H1 (cell line): ENCODE measurements around the gene CD226. TPM values are rescaled to one million over a fixed set of nuclear protein-coding genes. Genes with fewer than 3 reads are reported as not detected.

Experiments used
- CTCF ChIA-PET: fragments of 300-600 bp; sonication (Branson Sonifier 250); formaldehyde crosslinking; loops from one replicate; lab custom pipeline; 2021; ENCODE audit not compliant: partially characterized antibody; lab: Charles Lee
- POLR2A ChIA-PET: fragments of 300-600 bp; sonication (Branson Sonifier 250); formaldehyde crosslinking; loops from one replicate; lab custom pipeline; 2021; ENCODE audit warnings: inconsistent platforms; ENCODE audit not compliant: partially characterized antibody; lab: Charles Lee
- DNase-seq, 2 experiments: peaks; one replicate each; pipeline versions ENCODE4 v3.0.0 to v3.0.0-alpha.2; 2010 to 2022; ENCODE audit warnings: low spot score in 2 of 2, low read depth in 1 of 2, mixed read lengths in 1 of 2
- FAIRE-seq: peaks from 2 replicates; lab custom pipeline; 2011; peaks lifted over from hg19 to GRCh38; lab: Jason Lieb, UNC
- H2AFZ ChIP-seq: 2 replicates; pipeline ENCODE4 v1.8.1; 2012; ENCODE audit warnings: low read length, inconsistent platforms
- H2AK5ac ChIP-seq: 2 replicates; pipeline ENCODE4 v1.6.1; 2013; ENCODE audit warnings: low read depth, low read length
- H2BK120ac ChIP-seq: replicated peaks from 2 replicates; pipeline ENCODE3; 2013; ENCODE audit warnings: low read depth, low read length, inconsistent platforms
- H2BK12ac ChIP-seq: 2 replicates; pipeline ENCODE4 v1.6.1; 2013; ENCODE audit warnings: low read depth, low read length
- H2BK15ac ChIP-seq: 2 replicates; pipeline ENCODE4 v1.6.1; 2013; ENCODE audit warnings: low read length
- H2BK20ac ChIP-seq: 2 replicates; pipeline ENCODE4 v1.6.1; 2013; ENCODE audit warnings: low read length
- H2BK5ac ChIP-seq: 2 replicates; pipeline ENCODE4 v1.6.1; 2013; ENCODE audit warnings: low read depth, low read length
- H3K14ac ChIP-seq: 2 replicates; pipeline ENCODE4 v1.6.1; 2013; ENCODE audit warnings: inconsistent platforms; ENCODE audit not compliant: insufficient read length
- H3K18ac ChIP-seq: 2 replicates; pipeline ENCODE4 v1.6.1; 2013; ENCODE audit warnings: low read length; ENCODE audit errors: extremely low read depth
- H3K23ac ChIP-seq: 2 replicates; pipeline ENCODE4 v1.6.1; 2013; ENCODE audit warnings: inconsistent platforms; ENCODE audit not compliant: insufficient read length
- H3K23me2 ChIP-seq: 2 replicates; pipeline ENCODE4 v1.6.1; 2013; ENCODE audit warnings: low read depth, low read length
- H3K27ac ChIP-seq: 2 replicates; pipeline ENCODE4 v1.6.1; 2011; ENCODE audit warnings: low read depth, low read length, inconsistent platforms
- H3K27me3 ChIP-seq, 4 experiments: replicated peaks in 1 of 4; 1 replicate in 1 of 4; 2 replicates in 3 of 4; pipeline versions ENCODE4 v1.6.1 to v1.8.1; 2011 to 2013; ENCODE audit warnings: low read length in 3 of 4, mild to moderate bottlenecking in 3 of 4, inconsistent platforms in 2 of 4, mixed read lengths in 2 of 4, moderate library complexity in 1 of 4; ENCODE audit not compliant: control insufficient read depth in 3 of 4, insufficient read depth in 3 of 4; ENCODE audit errors: extremely low read depth in 1 of 4
- H3K36me3 ChIP-seq, 4 experiments: 2 replicates each; pipeline versions ENCODE4 v1.6.1 to v1.8.1; 2011 to 2013; ENCODE audit warnings: mild to moderate bottlenecking in 4 of 4, low read length in 3 of 4, moderate library complexity in 2 of 4, control low read depth in 1 of 4, inconsistent platforms in 1 of 4; ENCODE audit not compliant: insufficient read depth in 4 of 4, control insufficient read depth in 2 of 4
- H3K4ac ChIP-seq: replicated peaks from 2 replicates; pipeline ENCODE3; 2013; ENCODE audit warnings: low read length, low read depth, mixed read lengths, inconsistent platforms; ENCODE audit not compliant: insufficient read length
- H3K4me1 ChIP-seq, 4 experiments: replicated peaks in 1 of 4; 1 replicate in 1 of 4; 2 replicates in 3 of 4; pipeline versions ENCODE4 v1.6.1 to v1.8.1; 2011 to 2013; ENCODE audit warnings: low read length in 3 of 4, inconsistent platforms in 2 of 4, mixed read lengths in 1 of 4; ENCODE audit not compliant: insufficient read depth in 4 of 4, control insufficient read depth in 3 of 4
- H3K4me2 ChIP-seq, 2 experiments: 2 replicates each; pipeline versions ENCODE4 v1.6.1 to v1.8.1; 2011 to 2013; ENCODE audit warnings: low read depth in 2 of 2, low read length in 2 of 2, control low read depth in 1 of 2, inconsistent platforms in 1 of 2, mild to moderate bottlenecking in 1 of 2; ENCODE audit not compliant: insufficient read depth in 1 of 2
- H3K4me3 ChIP-seq, 4 experiments: fragments of 200-600, 300-600 bp in 1 of 4; sonication (generic), shearing (Covaris generic), sonication (Bioruptor Twin) in 1 of 4; 2 replicates each; pipeline versions ENCODE4 v1.5.1 to v1.8.1; 2011 to 2016; ENCODE audit warnings: low read length in 4 of 4, low read depth in 3 of 4, control low read depth in 2 of 4, inconsistent platforms in 2 of 4, mild to moderate bottlenecking in 2 of 4, mixed read lengths in 1 of 4, moderate library complexity in 1 of 4; ENCODE audit not compliant: insufficient read depth in 2 of 4; ENCODE audit errors: extremely low read depth in 1 of 4
- H3K56ac ChIP-seq: replicated peaks from 2 replicates; pipeline ENCODE3; 2013; ENCODE audit warnings: low read depth, mild to moderate bottlenecking, mixed read lengths, low read length, inconsistent platforms; ENCODE audit not compliant: insufficient read length
- H3K79me1 ChIP-seq: 2 replicates; pipeline ENCODE4 v1.6.1; 2013; ENCODE audit warnings: low read depth, low read length, control low read depth
- H3K79me2 ChIP-seq, 2 experiments: 2 replicates each; pipeline versions ENCODE4 v1.6.1 to v1.8.1; 2012 to 2013; ENCODE audit warnings: low read length in 2 of 2, mild to moderate bottlenecking in 2 of 2, inconsistent platforms in 1 of 2; ENCODE audit not compliant: insufficient read depth in 2 of 2, control insufficient read depth in 1 of 2
- H3K9ac ChIP-seq, 4 experiments: replicated peaks in 1 of 4; 1 replicate in 1 of 4; 2 replicates in 3 of 4; pipeline versions ENCODE4 v1.6.1 to v1.8.1; 2011 to 2013; ENCODE audit warnings: low read depth in 3 of 4, low read length in 3 of 4, control low read depth in 2 of 4, mild to moderate bottlenecking in 2 of 4, moderate library complexity in 2 of 4, inconsistent platforms in 1 of 4; ENCODE audit errors: extremely low read depth in 1 of 4
- H3K9me3 ChIP-seq, 2 experiments: 2 replicates each; pipeline versions ENCODE4 v1.6.1 to v1.8.1; 2012 to 2013; ENCODE audit warnings: mild to moderate bottlenecking in 2 of 2, moderate library complexity in 2 of 2, control low read depth in 1 of 2, inconsistent platforms in 1 of 2, low read depth in 1 of 2, low read length in 1 of 2, mixed read lengths in 1 of 2; ENCODE audit not compliant: insufficient read depth in 2 of 2
- H4K20me1 ChIP-seq, 2 experiments: replicated peaks in 1 of 2; 2 replicates each; pipeline versions ENCODE3 to v1.8.1; 2011 to 2013; ENCODE audit warnings: inconsistent platforms in 2 of 2, low read length in 2 of 2, mild to moderate bottlenecking in 1 of 2; ENCODE audit not compliant: insufficient read depth in 2 of 2, control insufficient read depth in 1 of 2
- H4K5ac ChIP-seq: 2 replicates; pipeline ENCODE4 v1.6.1; 2013; ENCODE audit warnings: low read length, low read depth, mixed read lengths, inconsistent platforms; ENCODE audit not compliant: insufficient read length
- H4K8ac ChIP-seq: 2 replicates; pipeline ENCODE4 v1.8.0; 2013; ENCODE audit warnings: mild to moderate bottlenecking, moderate library complexity, low read length, inconsistent platforms; ENCODE audit not compliant: insufficient read depth; ENCODE audit errors: extremely low read depth
- H4K91ac ChIP-seq: replicated peaks from 2 replicates; pipeline ENCODE3; 2013; ENCODE audit warnings: low read length, mixed read lengths, inconsistent platforms; ENCODE audit not compliant: insufficient read length
- BCL11A ChIP-seq, 2 experiments: IDR thresholded peaks; one replicate each; pipeline ENCODE4 v1.6.1; 2011; ENCODE audit warnings: low read depth in 2 of 2, low read length in 2 of 2, mild to moderate bottlenecking in 2 of 2
- JUND ChIP-seq: IDR thresholded peaks from 2 replicates; pipeline ENCODE4 v1.6.1; 2011; ENCODE audit warnings: mild to moderate bottlenecking, improper control_type of control experiment, low read length
- RNF2 ChIP-seq: fragments of 200-900, 300-1000 bp; sonication (generic); IDR thresholded peaks from 2 replicates; pipeline ENCODE4 v1.7.1; 2016; ENCODE audit warnings: borderline replicate concordance, low read depth, mild to moderate bottlenecking, antibody characterized with exemption, low read length; ENCODE audit not compliant: poor library complexity, severe bottlenecking; ENCODE audit errors: missing control alignments
- SAP30 ChIP-seq: fragments of 300-600 bp; sonication (generic); IDR thresholded peaks from 2 replicates; pipeline ENCODE4 v1.7.1; 2012; ENCODE audit warnings: low read length, moderate library complexity, mild to moderate bottlenecking, inconsistent platforms; ENCODE audit not compliant: insufficient read depth, insufficient replicate concordance
- WGBS, 2 experiments: shearing (Covaris generic) in 1 of 2; methylation state at CpG; one replicate each; pipeline versions ENCODE4 v1.1.6 to v1.1.7; 2013 to 2015; ENCODE audit warnings: low lambda C conversion rate in 2 of 2, mixed read lengths in 2 of 2, inconsistent platforms in 1 of 2, low coverage in 1 of 2, missing lambda C conversion rate in 1 of 2; ENCODE audit not compliant: insufficient replicate concordance in 2 of 2, insufficient coverage in 1 of 2, insufficient read length in 1 of 2; ENCODE audit errors: extremely low coverage in 1 of 2, missing lambda C conversion rate in 1 of 2; 5-methylcytosine and 5-hydroxymethylcytosine counted together
- polyA plus RNA-seq, 7 experiments: library from polyadenylated mRNA; depleted of rRNA in 3 of 7; stranded (reverse) in 5 of 7; unstranded in 2 of 7; fragments of >200 nt in 5 of 7; fragments of 200-250 nt in 2 of 7; gene quantifications; 1 replicate in 5 of 7; 2 replicates in 1 of 7; 4 replicates in 1 of 7; pipeline versions ENCODE4 v1.2.1 to v1.2.3, GENCODE V29; 2011 to 2013; ENCODE audit warnings: missing spikeins in 2 of 7, mixed read lengths in 2 of 7
- total RNA-seq: library from RNA; stranded (reverse); fragmentation: NEBNext Ultra II Directional; extraction: Animal tissue kit (Norgen Biotek cat#: 25700); gene quantifications from 2 replicates; pipeline ENCODE4 v1.2.1, GENCODE V29; 2021

Gene CD226
- total and polyA plus RNA-seq, 2 of the 8 experiments (the other 6 are each of a cell fraction or from before 2014, with no cell fraction given) = not detected

GRCh38 chr18:69844656-69845055 is 103.0 kb downstream of the CD226 start:
- 93% methylated on average over 2 of the region's 2 CpGs; no CpG with 5 or more reads in 1 of the 2 experiments for WGBS, 2 experiments
- Histone ChIP-seq H2BK20ac (no peak overlapping the region), H3K23me2 (no peaks in the 10 kb centered on the region), H3K56ac (no peak overlapping the region), H3K4me3 (no peak overlapping the region), H4K20me1 (no peaks in the 10 kb centered on the region), H4K5ac (no peak overlapping the region), H2AK5ac (no peak overlapping the region), H3K36me3 (no peaks in the 10 kb centered on the region; a peak in 1 of 8 replicates), H3K4me2 (no peak overlapping the region), H4K91ac (no peak overlapping the region), H3K9ac (no peak overlapping the region), H4K8ac (no peak overlapping the region), H3K4ac (no peak overlapping the region), H3K4me1 (peaks cover 0 to 8% (median 0%) of the 10 kb centered on the region in 4 experiments; a peak in 2 of 7 replicates), H2BK5ac (no peak overlapping the region), H2BK120ac (no peak overlapping the region), H2BK15ac (no peak overlapping the region), H3K27ac (no peak overlapping the region), H3K14ac (no peak overlapping the region), H2AFZ (no peak overlapping the region), H3K9me3 (no peaks in the 10 kb centered on the region), H3K23ac (no peak overlapping the region), H2BK12ac (no peak overlapping the region), H3K79me2 (no peaks in the 10 kb centered on the region), H3K18ac (no peak overlapping the region), H3K27me3 (no peaks in the 10 kb centered on the region), H3K79me1 (no peaks in the 10 kb centered on the region)
- no peak for TF ChIP-seq BCL11A (IDR thresholded peaks at IDR 0.05; ENCODE audit: low read depth in 2 of 2, low read length in 2 of 2)
- TF ChIP-seq RNF2 = no peak
- TF ChIP-seq SAP30 = no peak
- no peak for TF ChIP-seq JUND
- no peak for FAIRE-seq
- DNase-seq = no peak
- ChIA-PET CTCF (interaction anchor here (1.7 kb wide), 1 partner anchor 100 kb away, joined by 3 read pairs; no protein-coding TSS in a partner anchor), POLR2A (no interaction called here)
